SK-N-SH (cell line): Measurements from ENCODE around the gene CCDC69. TPM values are rescaled to one million over a fixed set of nuclear protein-coding genes. Genes with fewer than 3 reads are reported as not detected.

Experiments used
- CTCF ChIA-PET: fragments of 300-600, 350-600 bp; formaldehyde crosslinking; extraction: SDS; loops from one replicate; lab custom pipeline; 2021; lab: Yijun Ruan, JAX
- POLR2A ChIA-PET: fragments of 350-600 bp; sonication (Branson Sonifier 250); formaldehyde crosslinking; extraction: SDS; loops from one replicate; lab custom pipeline; 2020; ENCODE audit warnings: antibody characterized with exemption, inconsistent platforms; lab: Yijun Ruan, JAX
- DNase-seq: peaks from one replicate; pipeline ENCODE4 v3.0.0; 2012
- H2AFZ ChIP-seq: fragments of 200-600 bp; sonication (generic); 2 replicates; pipeline ENCODE4 v1.8.1; 2016; ENCODE audit warnings: antibody characterized with exemption, mild to moderate bottlenecking, low read depth
- H3F3A ChIP-seq: fragments of 200-600 bp; sonication (generic); replicated peaks from 2 replicates; pipeline ENCODE3; 2016; ENCODE audit warnings: antibody characterized with exemption, mild to moderate bottlenecking; ENCODE audit not compliant: insufficient read depth
- H3K27ac ChIP-seq, 2 experiments: fragments of 200-500 bp in 1 of 2; fragments of 200-600 bp in 1 of 2; sonication (Bioruptor generic) in 1 of 2; sonication (generic), shearing (Covaris generic) in 1 of 2; 2 replicates each; pipeline versions ENCODE4 v1.5.1 to v1.6.1; 2014 to 2016; ENCODE audit warnings: low read depth in 2 of 2, inconsistent platforms in 1 of 2, low read length in 1 of 2, mild to moderate bottlenecking in 1 of 2, mixed read lengths in 1 of 2
- H3K27me3 ChIP-seq: fragments of 200-600 bp; sonication (generic), shearing (Covaris generic); 2 replicates; pipeline ENCODE4 v1.6.1; 2016; ENCODE audit warnings: mixed run types; ENCODE audit not compliant: insufficient read depth
- H3K36me3 ChIP-seq, 2 experiments: fragments of 200-500 bp in 1 of 2; fragments of 200-600 bp in 1 of 2; sonication (Bioruptor generic) in 1 of 2; sonication (generic) in 1 of 2; replicated peaks in 1 of 2; 2 replicates each; pipeline versions ENCODE3 to v1.5.1; 2014 to 2016; ENCODE audit warnings: low read length in 1 of 2, mild to moderate bottlenecking in 1 of 2; ENCODE audit not compliant: insufficient read depth in 2 of 2, control insufficient read depth in 1 of 2
- H3K4me1 ChIP-seq, 2 experiments: fragments of 200-500 bp in 1 of 2; fragments of 200-600 bp in 1 of 2; sonication (Bioruptor generic) in 1 of 2; sonication (generic), shearing (Covaris generic) in 1 of 2; 2 replicates each; pipeline versions ENCODE4 v1.5.1 to v1.6.1; 2014 to 2016; ENCODE audit warnings: low read depth in 1 of 2, low read length in 1 of 2, mixed run types in 1 of 2; ENCODE audit not compliant: insufficient read depth in 2 of 2, control insufficient read depth in 1 of 2
- H3K4me2 ChIP-seq: fragments of 200-600 bp; sonication (generic), shearing (Covaris generic); 2 replicates; pipeline ENCODE4 v1.6.1; 2017; ENCODE audit warnings: mixed run types
- H3K4me3 ChIP-seq, 2 experiments: fragments of 200-500 bp in 1 of 2; fragments of 200-600 bp in 1 of 2; sonication (Bioruptor generic) in 1 of 2; sonication (generic), shearing (Covaris generic) in 1 of 2; 2 replicates each; pipeline versions ENCODE4 v1.5.1 to v1.8.1; 2014 to 2016; ENCODE audit warnings: low read depth in 2 of 2, inconsistent platforms in 1 of 2, low read length in 1 of 2, mild to moderate bottlenecking in 1 of 2, mixed read lengths in 1 of 2, moderate library complexity in 1 of 2
- H3K79me2 ChIP-seq: fragments of 200-600 bp; sonication (generic); 2 replicates; pipeline ENCODE4 v1.8.1; 2017; ENCODE audit warnings: mild to moderate bottlenecking; ENCODE audit not compliant: insufficient read depth
- H3K9ac ChIP-seq: fragments of 200-600 bp; sonication (generic); 2 replicates; pipeline ENCODE4 v1.6.1; 2017; ENCODE audit warnings: mixed run types
- H3K9me2 ChIP-seq: fragments of 200-600 bp; sonication (generic); 2 replicates; pipeline ENCODE4 v1.6.1; 2017; ENCODE audit warnings: mixed run types
- H3K9me3 ChIP-seq: fragments of 200-600 bp; sonication (generic); 2 replicates; pipeline ENCODE4 v1.6.1; 2017; ENCODE audit warnings: mixed run types, mild to moderate bottlenecking, moderate library complexity
- H4K20me1 ChIP-seq: fragments of 200-600 bp; sonication (generic); 2 replicates; pipeline ENCODE4 v1.6.1; 2017; ENCODE audit warnings: mild to moderate bottlenecking, mixed run types; ENCODE audit not compliant: insufficient read depth
- CHD2 ChIP-seq: fragments of 150-350 bp; IDR thresholded peaks from 2 replicates; pipeline ENCODE4 v1.6.1; 2018; ENCODE audit warnings: low read length; ENCODE audit not compliant: partially characterized antibody
- GABPA ChIP-seq: IDR thresholded peaks from 2 replicates; pipeline ENCODE4 v1.4.0; 2012; ENCODE audit warnings: low read depth, mild to moderate bottlenecking
- GATA2 ChIP-seq: sonication (generic); formaldehyde crosslinking; IDR thresholded peaks from 2 replicates; pipeline ENCODE4 v1.5.0; 2020; ENCODE audit warnings: mild to moderate bottlenecking, missing genetic modification reagents
- MEF2A ChIP-seq: IDR thresholded peaks from 2 replicates; pipeline ENCODE4 v1.4.0; 2012; ENCODE audit warnings: low read depth, borderline replicate concordance
- MXI1 ChIP-seq: IDR thresholded peaks from 2 replicates; pipeline ENCODE4 v1.6.1; 2012; ENCODE audit warnings: mild to moderate bottlenecking, low read depth, low read length, improper control_type of control experiment
- NRF1 ChIP-seq: IDR thresholded peaks from 2 replicates; pipeline ENCODE4 v1.6.1; 2012; ENCODE audit warnings: low read depth, mild to moderate bottlenecking, low read length
- RAD21 ChIP-seq: IDR thresholded peaks from 2 replicates; pipeline ENCODE4 v1.6.1; 2012; ENCODE audit warnings: mild to moderate bottlenecking, low read length
- RCOR1 ChIP-seq: fragments of 150-350 bp; IDR thresholded peaks from 2 replicates; pipeline ENCODE4 v1.6.1; 2017; ENCODE audit warnings: antibody characterized with exemption, low read length
- REST ChIP-seq: IDR thresholded peaks from 2 replicates; pipeline ENCODE4 v1.6.1; 2012; ENCODE audit warnings: mild to moderate bottlenecking, low read depth, low read length, moderate library complexity
- RFX5 ChIP-seq: IDR thresholded peaks from 2 replicates; pipeline ENCODE4 v1.6.1; 2012; ENCODE audit warnings: mild to moderate bottlenecking, improper control_type of control experiment, low read length
- RXRA ChIP-seq: IDR thresholded peaks from 2 replicates; pipeline ENCODE4 v1.4.0; 2012; ENCODE audit warnings: low read depth, mild to moderate bottlenecking, borderline replicate concordance
- USF1 ChIP-seq: IDR thresholded peaks from 2 replicates; pipeline ENCODE4 v1.4.0; 2012; ENCODE audit warnings: low read depth, borderline replicate concordance
- USF2 ChIP-seq: fragments of 150-350 bp; IDR thresholded peaks from 2 replicates; pipeline ENCODE4 v1.6.1; 2017; ENCODE audit warnings: antibody characterized with exemption, low read length, low read depth, borderline replicate concordance
- YY1 ChIP-seq: IDR thresholded peaks from 2 replicates; pipeline ENCODE4 v1.4.0; 2012; ENCODE audit warnings: low read depth, mild to moderate bottlenecking
- WGBS: methylation state at CpG from one replicate; pipeline ENCODE4 v1.1.6; 2017; ENCODE audit warnings: low lambda C conversion rate; 5-methylcytosine and 5-hydroxymethylcytosine counted together
- polyA plus RNA-seq, 3 experiments: library from polyadenylated mRNA; depleted of rRNA; stranded (reverse); fragments of >200 nt; gene quantifications; 2 replicates each; pipeline ENCODE4 v1.2.3, GENCODE V29; 2012
- TF ChIP-seq, protein P1 (sequence below): fragments of 200-600 bp; sonication (generic); IDR thresholded peaks from 2 replicates; pipeline ENCODE4 v1.6.1; 2017; ENCODE audit warnings: antibody characterized with exemption, mild to moderate bottlenecking, moderate library complexity

The CCDC69 gene
- polyA plus RNA-seq, 1 of the 3 experiments (the other 2 are of a cell fraction) = 0.38 TPM

GRCh38 chr5:151171529-151171928, 52.4 kb downstream of the CCDC69 start:
- Histone ChIP-seq H3K79me2 (no peaks in the 10 kb centered on the region), H3K9me2 (no peaks in the 10 kb centered on the region), H3K27me3 (no peaks in the 10 kb centered on the region; the same call in 1 of the 2 replicates), H3K36me3 (no peaks in the 10 kb centered on the region), H3K9ac (no peak overlapping the region), H4K20me1 (no peaks in the 10 kb centered on the region), H2AFZ (no peak overlapping the region), H3F3A (no peaks in the 10 kb centered on the region), H3K9me3 (no peaks in the 10 kb centered on the region), H3K4me3 (no peak overlapping the region), H3K4me1 (no peaks in the 10 kb centered on the region), H3K4me2 (no peak overlapping the region), H3K27ac (no peak overlapping the region)
- WGBS = 35% methylated on average over 1 of the region's 1 CpG
- no peak for DNase-seq
- CTCF ChIA-PET = interaction anchor here (2.1 to 13.8 kb wide), 3 partner anchors 36 to 120 kb away, joined by 9 to 540 read pairs (median 11); no protein-coding TSS in a partner anchor
- POLR2A ChIA-PET = no interaction called here
- TF ChIP-seq MEF2A (no peak), REST (no peak), USF2 (no peak), RFX5 (no peak), YY1 (no peak), RCOR1 (no peak), MXI1 (no peak), GATA2 (CRISPR knock-in tag) (no peak), RXRA (no peak), NRF1 (no peak), GABPA (no peak)

- CTCF ChIA-PET = interaction anchor here (0.9 to 13.8 kb wide), 10 partner anchors 12 to 167 kb away, joined by 3 to 540 read pairs (median 6); partner anchors contain the start of genes ANXA6, CCDC69 and TNIP1
- TF ChIP-seq, protein P1, sequence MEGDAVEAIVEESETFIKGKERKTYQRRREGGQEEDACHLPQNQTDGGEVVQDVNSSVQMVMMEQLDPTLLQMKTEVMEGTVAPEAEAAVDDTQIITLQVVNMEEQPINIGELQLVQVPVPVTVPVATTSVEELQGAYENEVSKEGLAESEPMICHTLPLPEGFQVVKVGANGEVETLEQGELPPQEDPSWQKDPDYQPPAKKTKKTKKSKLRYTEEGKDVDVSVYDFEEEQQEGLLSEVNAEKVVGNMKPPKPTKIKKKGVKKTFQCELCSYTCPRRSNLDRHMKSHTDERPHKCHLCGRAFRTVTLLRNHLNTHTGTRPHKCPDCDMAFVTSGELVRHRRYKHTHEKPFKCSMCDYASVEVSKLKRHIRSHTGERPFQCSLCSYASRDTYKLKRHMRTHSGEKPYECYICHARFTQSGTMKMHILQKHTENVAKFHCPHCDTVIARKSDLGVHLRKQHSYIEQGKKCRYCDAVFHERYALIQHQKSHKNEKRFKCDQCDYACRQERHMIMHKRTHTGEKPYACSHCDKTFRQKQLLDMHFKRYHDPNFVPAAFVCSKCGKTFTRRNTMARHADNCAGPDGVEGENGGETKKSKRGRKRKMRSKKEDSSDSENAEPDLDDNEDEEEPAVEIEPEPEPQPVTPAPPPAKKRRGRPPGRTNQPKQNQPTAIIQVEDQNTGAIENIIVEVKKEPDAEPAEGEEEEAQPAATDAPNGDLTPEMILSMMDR = no peak
- TF ChIP-seq RAD21 (no peak), CHD2 (no peak), MEF2A (no peak), GABPA (no peak), REST (no peak), USF1 (no peak)
Observed at GRCh38 chr5:151168602-151169344, 55.1 kb downstream of the CCDC69 start.

More at GRCh38 chr5:151168602-151169344, 55.1 kb downstream of the CCDC69 start:
- WGBS = 68% methylated on average over 10 of the region's 10 CpGs
- POLR2A ChIA-PET = no interaction called here
- Histone ChIP-seq H3K27me3 (no peaks in the 10 kb centered on the region; the same call in 1 of the 2 replicates), H3K4me1 (no peaks in the 10 kb centered on the region), H3K9me2 (no peaks in the 10 kb centered on the region), H3K9me3 (no peaks in the 10 kb centered on the region), H3K36me3 (no peaks in the 10 kb centered on the region), H3F3A (no peaks in the 10 kb centered on the region), H3K9ac (no peak overlapping the region), H3K27ac (no peak overlapping the region), H2AFZ (no peak overlapping the region), H3K4me2 (no peak overlapping the region), H4K20me1 (no peaks in the 10 kb centered on the region), H3K4me3 (no peak overlapping the region), H3K79me2 (no peaks in the 10 kb centered on the region)
- no peak for DNase-seq
